IMR-90 (cell line): ENCODE results near the gene PEX14. TPM values are rescaled to one million over a fixed set of nuclear protein-coding genes. Genes with fewer than 3 reads are reported as not detected.

Experiments
- ATAC-seq: fragments of 200-7000 bp; cut with Tn5 transposase; 2 replicates; pipeline ENCODE4 v1.9.1; 2020; ENCODE audit warnings: low read depth, mild to moderate bottlenecking, moderate library complexity
- BruUV-seq: library from RNA; stranded (reverse); fragments of 400-500 nt; replicated peaks from 2 replicates; lab custom pipeline; 2021; lab: Mats Ljungman, UMichigan
- CTCF ChIA-PET: fragments of 300-600 bp; formaldehyde crosslinking; extraction: SDS; loops from one replicate; lab custom pipeline; 2021; ENCODE audit warnings: antibody characterized with exemption; lab: Yijun Ruan, JAX
- POLR2A ChIA-PET: fragments of 300-600 bp; sonication (Branson Sonifier 250); formaldehyde crosslinking; loops from one replicate; lab custom pipeline; 2022; ENCODE audit warnings: antibody characterized with exemption; ENCODE audit not compliant: unreplicated experiment; lab: Charles Lee
- DNase-seq: peaks from one replicate; pipeline ENCODE4 v3.0.0; 2013
- H2AFZ ChIP-seq: replicated peaks from 2 replicates; pipeline ENCODE3; 2013; ENCODE audit warnings: low read length, mild to moderate bottlenecking; ENCODE audit not compliant: poor library complexity
- H2AK5ac ChIP-seq: 2 replicates; pipeline ENCODE4 v1.6.1; 2013; ENCODE audit warnings: low read depth, low read length, inconsistent platforms
- H2AK9ac ChIP-seq: replicated peaks from 2 replicates; pipeline ENCODE3; 2013; ENCODE audit warnings: mild to moderate bottlenecking, low read depth, low read length, moderate library complexity; ENCODE audit not compliant: poor library complexity
- H2BK120ac ChIP-seq: 2 replicates; pipeline ENCODE4 v1.6.1; 2013; ENCODE audit warnings: low read depth, low read length, inconsistent platforms
- H2BK15ac ChIP-seq: 3 replicates; pipeline ENCODE4 v1.6.1; 2013; ENCODE audit warnings: low read depth, low read length, inconsistent platforms
- H2BK20ac ChIP-seq: 2 replicates; pipeline ENCODE4 v1.6.1; 2013; ENCODE audit warnings: low read depth, mild to moderate bottlenecking, inconsistent platforms, low read length, moderate library complexity
- H2BK5ac ChIP-seq: 2 replicates; pipeline ENCODE4 v1.6.1; 2013; ENCODE audit warnings: mild to moderate bottlenecking, low read depth, low read length, inconsistent platforms; ENCODE audit not compliant: poor library complexity, severe bottlenecking
- H3K14ac ChIP-seq: replicated peaks from 2 replicates; pipeline ENCODE4 v1.6.1; 2013; ENCODE audit warnings: low read depth, low read length, inconsistent platforms
- H3K18ac ChIP-seq: 2 replicates; pipeline ENCODE4 v1.6.1; 2013; ENCODE audit warnings: low read depth, low read length, control low read depth
- H3K23ac ChIP-seq: 2 replicates; pipeline ENCODE4 v1.6.1; 2013; ENCODE audit warnings: low read depth, low read length, inconsistent platforms
- H3K27ac ChIP-seq: 2 replicates; pipeline ENCODE4 v1.5.1; 2013; ENCODE audit warnings: mild to moderate bottlenecking, control low read depth, low read length; ENCODE audit not compliant: insufficient read depth
- H3K27me3 ChIP-seq: 2 replicates; pipeline ENCODE4 v1.6.1; 2013; ENCODE audit warnings: low read length; ENCODE audit not compliant: control insufficient read depth, insufficient read depth
- H3K36me3 ChIP-seq: 2 replicates; pipeline ENCODE4 v1.6.1; 2013; ENCODE audit warnings: low read length, mixed read lengths; ENCODE audit not compliant: control insufficient read depth, insufficient read depth
- H3K4ac ChIP-seq: 2 replicates; pipeline ENCODE4 v1.6.1; 2013; ENCODE audit warnings: low read depth, low read length, inconsistent platforms
- H3K4me1 ChIP-seq: 2 replicates; pipeline ENCODE4 v1.6.1; 2013; ENCODE audit warnings: low read length, mixed read lengths; ENCODE audit not compliant: control insufficient read depth, insufficient read depth
- H3K4me2 ChIP-seq: 2 replicates; pipeline ENCODE4 v1.6.1; 2013; ENCODE audit warnings: low read depth, mild to moderate bottlenecking, control low read depth, low read length, moderate library complexity
- H3K4me3 ChIP-seq: 2 replicates; pipeline ENCODE4 v1.5.1; 2013; ENCODE audit warnings: low read depth, mild to moderate bottlenecking, control low read depth, low read length, moderate library complexity; ENCODE audit not compliant: insufficient read depth
- H3K56ac ChIP-seq: 2 replicates; pipeline ENCODE4 v1.6.1; 2013; ENCODE audit warnings: low read length, inconsistent platforms; ENCODE audit not compliant: insufficient read depth; ENCODE audit errors: extremely low read depth
- H3K79me1 ChIP-seq, 2 experiments: 2 replicates each; pipeline ENCODE4 v1.6.1; 2013; ENCODE audit warnings: low read length in 2 of 2, inconsistent platforms in 1 of 2, low read depth in 1 of 2
- H3K9ac ChIP-seq: 2 replicates; pipeline ENCODE4 v1.6.1; 2013; ENCODE audit warnings: low read depth, low read length, control low read depth
- H3K9me1 ChIP-seq: 2 replicates; pipeline ENCODE4 v1.6.1; 2013; ENCODE audit warnings: low read length, inconsistent platforms; ENCODE audit not compliant: insufficient read depth
- H3K9me3 ChIP-seq: 2 replicates; pipeline ENCODE4 v1.6.1; 2013; ENCODE audit warnings: low read length; ENCODE audit not compliant: control insufficient read depth, insufficient read depth
- H4K20me1 ChIP-seq: 2 replicates; pipeline ENCODE4 v1.6.1; 2013; ENCODE audit warnings: low read length, inconsistent platforms; ENCODE audit not compliant: insufficient read depth
- H4K5ac ChIP-seq: 2 replicates; pipeline ENCODE4 v1.6.1; 2013; ENCODE audit warnings: mild to moderate bottlenecking, low read depth, low read length, control low read depth
- H4K8ac ChIP-seq, 2 experiments: 2 replicates each; pipeline ENCODE4 v1.6.1; 2013; ENCODE audit warnings: low read depth in 2 of 2, low read length in 2 of 2, control low read depth in 1 of 2, inconsistent platforms in 1 of 2
- H4K91ac ChIP-seq: 2 replicates; pipeline ENCODE4 v1.6.1; 2013; ENCODE audit warnings: low read depth, low read length, inconsistent platforms; ENCODE audit not compliant: insufficient read depth
- BHLHE40 ChIP-seq: fragments of 150-350 bp; IDR thresholded peaks from 2 replicates; pipeline ENCODE4 v1.6.1; 2016; ENCODE audit warnings: mild to moderate bottlenecking, low read depth, low read length
- CEBPB ChIP-seq: IDR thresholded peaks from 2 replicates; pipeline ENCODE4 v1.6.1; 2012; ENCODE audit warnings: low read depth, low read length, improper control_type of control experiment
- CHD1 ChIP-seq: IDR thresholded peaks from 2 replicates; pipeline ENCODE4 v1.6.1; 2012; ENCODE audit warnings: low read depth, low read length, improper control_type of control experiment
- CTCF ChIP-seq: conservative IDR thresholded peaks from 2 replicates; pipeline ENCODE4 v1.5.1; 2012; ENCODE audit warnings: mild to moderate bottlenecking, low read depth, low read length, improper control_type of control experiment
- ELK1 ChIP-seq: fragments of 150-350 bp; IDR thresholded peaks from 2 replicates; pipeline ENCODE4 v1.6.1; 2016; ENCODE audit warnings: low read depth, mild to moderate bottlenecking, low read length, moderate library complexity, borderline replicate concordance
- FOS ChIP-seq: fragments of 150-350 bp; IDR thresholded peaks from 2 replicates; pipeline ENCODE4 v1.6.1; 2016; ENCODE audit warnings: low read depth, low read length
- MAFK ChIP-seq: IDR thresholded peaks from 2 replicates; pipeline ENCODE4 v1.6.1; 2012; ENCODE audit warnings: low read depth, low read length, improper control_type of control experiment
- MAZ ChIP-seq: IDR thresholded peaks from 2 replicates; pipeline ENCODE4 v1.6.1; 2012; ENCODE audit warnings: low read depth, mild to moderate bottlenecking, low read length, improper control_type of control experiment, moderate library complexity, borderline replicate concordance
- MXI1 ChIP-seq: IDR thresholded peaks from 2 replicates; pipeline ENCODE4 v1.6.1; 2012; ENCODE audit warnings: low read depth, mild to moderate bottlenecking, low read length, moderate library complexity, borderline replicate concordance
- NFE2L2 ChIP-seq: fragments of 150-350 bp; IDR thresholded peaks from 2 replicates; pipeline ENCODE4 v1.6.1; 2016; ENCODE audit warnings: low read depth, mild to moderate bottlenecking, low read length
- POLR2A ChIP-seq: IDR thresholded peaks from 2 replicates; pipeline ENCODE4 v1.6.1; 2012; ENCODE audit warnings: mild to moderate bottlenecking, low read depth, low read length
- RAD21 ChIP-seq: IDR thresholded peaks from 2 replicates; pipeline ENCODE4 v1.6.1; 2012; ENCODE audit warnings: low read length, improper control_type of control experiment
- RCOR1 ChIP-seq: IDR thresholded peaks from 2 replicates; pipeline ENCODE4 v1.6.1; 2012; ENCODE audit warnings: mild to moderate bottlenecking, low read length, improper control_type of control experiment; ENCODE audit not compliant: insufficient replicate concordance
- RFX5 ChIP-seq: IDR thresholded peaks from 2 replicates; pipeline ENCODE4 v1.8.0; 2012; ENCODE audit warnings: low read depth, mild to moderate bottlenecking, low read length, moderate library complexity
- SMC3 ChIP-seq: fragments of 150-350 bp; IDR thresholded peaks from 2 replicates; pipeline ENCODE4 v1.6.1; 2016; ENCODE audit warnings: low read depth, mild to moderate bottlenecking, antibody characterized with exemption, low read length, moderate library complexity
- USF2 ChIP-seq: fragments of 150-350 bp; IDR thresholded peaks from 2 replicates; pipeline ENCODE4 v1.6.1; 2017; ENCODE audit warnings: mild to moderate bottlenecking, antibody characterized with exemption, low read length, low read depth
- WGBS, 2 experiments: methylation state at CpG; one replicate each; pipeline versions ENCODE4 v1.1.5 to v1.1.7; 2013; ENCODE audit warnings: missing lambda C conversion rate in 2 of 2; ENCODE audit not compliant: insufficient read length in 1 of 2; ENCODE audit errors: extremely low coverage in 2 of 2; 5-methylcytosine and 5-hydroxymethylcytosine counted together
- dilution Hi-C: fragments of 300-500 bp; cut with HindIII; formaldehyde crosslinking; loops from one replicate; pipeline ENCODE4 v1.14.3; 2018; ENCODE audit warnings: low sequenced_read_pairs; ENCODE audit not compliant: unreplicated experiment
- in situ Hi-C: fragments of 300-500 bp; cut with MboI; formaldehyde crosslinking; loops from 3 replicates; pipeline ENCODE4 v1.14.3; 2019; ENCODE audit warnings: low sequenced_read_pairs, inconsistent platforms, mixed read lengths
- intact Hi-C: fragments of 100-400 bp; cut with micrococcal nuclease; formaldehyde crosslinking; loops from 2 replicates; pipeline ENCODE4 v1.10.0; 2022
- polyA plus RNA-seq, 3 experiments: library from polyadenylated mRNA; depleted of rRNA; stranded (reverse); fragments of >200 nt; gene quantifications; 2 replicates each; pipeline ENCODE4 v1.2.3, GENCODE V29; 2012; ENCODE audit warnings: low replicate concordance in 1 of 3
- total RNA-seq: library from RNA; depleted of rRNA; stranded (reverse); fragments of >200 nt; gene quantifications from 2 replicates; pipeline ENCODE4 v1.2.3, GENCODE V29; 2012

The PEX14 gene
- total and polyA plus RNA-seq, 2 of the 4 experiments (the other 2 are of a cell fraction) = 9.5 to 22.5 TPM

DNA sequence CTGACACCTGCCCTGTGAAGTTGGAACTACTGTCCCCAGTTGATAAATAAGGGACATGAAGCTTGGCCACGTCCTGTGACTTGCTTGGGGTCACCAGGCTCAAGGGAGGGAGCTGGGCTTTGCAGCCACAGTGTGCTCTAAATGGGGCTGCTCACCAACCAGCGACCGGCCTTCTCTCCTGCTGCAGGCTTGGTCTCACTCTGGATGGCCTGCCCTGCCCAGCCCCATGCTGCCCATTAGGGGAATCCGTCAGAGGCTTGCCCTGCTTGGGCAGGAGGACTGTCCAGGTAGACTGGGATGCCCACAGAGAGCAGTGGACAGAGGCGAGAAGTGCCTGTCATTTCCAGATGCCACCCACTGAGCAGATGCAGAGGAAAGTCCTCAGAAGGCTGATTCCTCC lies 45.8 kb upstream of the PEX14 start:
- dilution Hi-C loops = no loop called here
- CTCF ChIA-PET = interaction anchor here (0.9 kb wide), 1 partner anchor 65 kb away, joined by 3 read pairs; no protein-coding TSS in a partner anchor
- no peak for ATAC-seq

More for the DNA sequence above, 45.8 kb upstream of the PEX14 start:
- in situ Hi-C loops = no loop called here
- Histone ChIP-seq H2BK120ac (no peak overlapping the region), H4K91ac (no peak overlapping the region), H3K4me1 (peaks cover 2% of the 10 kb centered on the region), H2AFZ (no peak overlapping the region), H3K9me3 (no peaks in the 10 kb centered on the region), H3K79me1 (peaks cover 7 to 24% of the 10 kb centered on the region in 2 experiments; a peak in 3 of 4 replicates), H3K9ac (no peak overlapping the region), H3K4ac (no peak overlapping the region), H3K56ac (no peak overlapping the region), H2BK5ac (no peak overlapping the region), H3K18ac (no peak overlapping the region), H4K5ac (no peak overlapping the region), H3K9me1 (peaks cover 4% of the 10 kb centered on the region), H4K20me1 (no peaks in the 10 kb centered on the region), H3K27ac (no peak overlapping the region), H3K14ac (no peak overlapping the region), H3K4me3 (no peak overlapping the region), H3K27me3 (no peaks in the 10 kb centered on the region), H3K36me3 (0 out of 2 replicates have a peak, but pooled peaks cover 2% of the 10 kb centered on the region), H4K8ac (no peak overlapping the region), H3K4me2 (no peak overlapping the region), H3K23ac (no peak overlapping the region), H2BK15ac (no peak overlapping the region), H2AK5ac (no peak overlapping the region), H2BK20ac (no peak overlapping the region), H2AK9ac (no peak overlapping the region)
- TF ChIP-seq CHD1 (no peak), RFX5 (no peak), POLR2A (no peak), USF2 (no peak), BHLHE40 (no peak), RCOR1 (no peak), CEBPB (no peak), ELK1 (no peak), FOS (no peak), MAFK (no peak), NFE2L2 (no peak), MXI1 (no peak), RAD21 (no peak), MAZ (no peak), SMC3 (no peak), CTCF (no peak)
- no peak for DNase-seq
- POLR2A ChIA-PET = no interaction called here
- no TSS peak for BruUV-seq
- WGBS, 2 experiments = no CpG with 5 or more reads among the region's 5 CpGs
- intact Hi-C loops = loop anchor here (1.0 to 10.0 kb wide), 5 partner anchors 52 to 554 kb away; partner anchors contain the start of genes KIF1B, LZIC, NMNAT1 and UBE4B
